ENCODE results near the gene GORAB. TPM values are rescaled to one million over a fixed set of nuclear protein-coding genes. Genes with fewer than 3 reads are reported as not detected.

GORAB gene
- polyA plus RNA-seq, 2 of the 4 experiments (the other 2 are of a cell fraction), result 7.5 to 15.1 TPM

DNA sequence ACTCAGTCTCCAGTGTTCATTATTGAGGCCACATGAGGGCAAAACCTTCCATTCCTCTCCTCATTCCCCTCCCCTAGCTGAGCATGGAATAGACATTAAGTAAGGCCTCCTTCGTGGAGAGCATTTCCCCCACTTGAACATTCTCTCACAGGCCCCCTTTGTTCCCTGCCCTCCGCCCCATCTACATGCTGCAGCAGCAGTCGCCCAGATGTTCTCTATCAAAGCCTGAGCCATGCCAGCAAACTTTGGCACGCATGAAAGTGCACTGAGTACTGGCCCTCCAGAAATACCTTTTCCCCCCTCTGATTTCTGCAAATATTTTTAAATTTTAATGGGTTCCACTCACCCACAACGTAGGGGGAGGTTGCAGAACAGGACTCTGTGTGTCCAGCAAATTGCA is 20.9 kb upstream of the GORAB start:
- TF ChIP-seq EP300 (IDR thresholded peaks at IDR 0.05) (no peak), SREBF2 (IDR thresholded peaks at IDR 0.05) (no peak)
- TF ChIP-seq, protein P1, sequence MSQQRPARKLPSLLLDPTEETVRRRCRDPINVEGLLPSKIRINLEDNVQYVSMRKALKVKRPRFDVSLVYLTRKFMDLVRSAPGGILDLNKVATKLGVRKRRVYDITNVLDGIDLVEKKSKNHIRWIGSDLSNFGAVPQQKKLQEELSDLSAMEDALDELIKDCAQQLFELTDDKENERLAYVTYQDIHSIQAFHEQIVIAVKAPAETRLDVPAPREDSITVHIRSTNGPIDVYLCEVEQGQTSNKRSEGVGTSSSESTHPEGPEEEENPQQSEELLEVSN (IDR thresholded peaks at IDR 0.05; ENCODE audit: borderline replicate concordance, low read depth), result no peak
- POLR2A ChIA-PET, result no interaction called here
- no peak overlapping the region for H3K4me2 ChIP-seq
- no peak for DNase-seq (ENCODE audit: low read depth in 1 of 2, low spot score in 1 of 2)
- no peaks in the 10 kb centered on the region for H3K4me1 ChIP-seq
- CTCF ChIA-PET, result no interaction called here
- H3K9me3 ChIP-seq, result no peaks in the 10 kb centered on the region
- WGBS (ENCODE audit: missing lambda C conversion rate), result 17% methylated on average over 5 of the region's 5 CpGs
- no peak overlapping the region for H3K4me3 ChIP-seq
- no peak overlapping the region for H3K27ac ChIP-seq
- no peak for FAIRE-seq
- no peak for ATAC-seq

DNA sequence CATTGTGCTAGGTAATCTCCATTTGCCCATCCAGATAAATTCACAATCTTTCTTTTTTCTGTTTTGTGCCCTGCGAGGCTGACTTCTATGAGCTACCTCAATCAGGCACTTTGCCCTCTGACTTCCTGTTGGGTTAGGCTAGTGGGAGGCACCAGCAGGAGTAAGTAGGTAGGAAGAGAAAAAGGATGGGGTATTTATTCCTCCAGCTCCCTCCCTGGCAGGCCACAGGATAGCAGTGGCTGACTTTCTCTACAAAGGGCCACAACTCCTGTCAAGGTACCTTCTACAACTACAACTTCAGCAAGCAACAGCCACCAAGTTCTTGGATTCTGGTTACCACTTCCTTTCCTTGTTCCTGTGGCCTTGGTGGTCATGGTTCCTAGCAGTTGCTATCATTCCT is 18.8 kb upstream of the GORAB start:
- FAIRE-seq, result no peak
- Histone ChIP-seq H3K4me1 (no peaks in the 10 kb centered on the region), H3K27ac (no peak overlapping the region), H3K4me2 (no peak overlapping the region), H3K4me3 (no peak overlapping the region), H3K9me3 (no peaks in the 10 kb centered on the region)
- POLR2A ChIA-PET, result no interaction called here
- peak in 1 of 2 experiments; percentile 50; a peak in 1 of 6 replicates for ATAC-seq
- CTCF ChIA-PET, result no interaction called here
- DNase-seq (ENCODE audit: low read depth in 1 of 2, low spot score in 1 of 2), result peak in 1 of 2 experiments; percentile 4
- TF ChIP-seq JUN (IDR thresholded peaks at IDR 0.05) (no peak), MYC (IDR thresholded peaks at IDR 0.05; ENCODE audit: borderline replicate concordance, low read length) (no peak), HOXA7 (CRISPR knock-in tag; IDR thresholded peaks at IDR 0.05) (no peak), CBX8 (IDR thresholded peaks at IDR 0.05) (no peak), EHMT2 (IDR thresholded peaks at IDR 0.05; ENCODE audit: low read depth) (no peak), HOXB13 (CRISPR knock-in tag; IDR thresholded peaks at IDR 0.05; ENCODE audit: low read depth) (no peak), PHF8 (IDR thresholded peaks at IDR 0.05; ENCODE audit: borderline replicate concordance, low read depth) (no peak), NFE2L2 (conservative IDR thresholded peaks at IDR 0.05; ENCODE audit: low read length) (no peak), MAFK (IDR thresholded peaks at IDR 0.05; ENCODE audit: partially characterized antibody) (no peak), ZFP36 (IDR thresholded peaks at IDR 0.05; ENCODE audit: borderline replicate concordance, partially characterized antibody) (no peak), RARB (CRISPR knock-in tag; IDR thresholded peaks at IDR 0.05) (no peak), HEYL (CRISPR knock-in tag; IDR thresholded peaks at IDR 0.05) (no peak), TP53 (CRISPR knock-in tag; IDR thresholded peaks at IDR 0.05) (no peak), HDAC2 (IDR thresholded peaks at IDR 0.05) (no peak)
- TF ChIP-seq, protein P2, sequence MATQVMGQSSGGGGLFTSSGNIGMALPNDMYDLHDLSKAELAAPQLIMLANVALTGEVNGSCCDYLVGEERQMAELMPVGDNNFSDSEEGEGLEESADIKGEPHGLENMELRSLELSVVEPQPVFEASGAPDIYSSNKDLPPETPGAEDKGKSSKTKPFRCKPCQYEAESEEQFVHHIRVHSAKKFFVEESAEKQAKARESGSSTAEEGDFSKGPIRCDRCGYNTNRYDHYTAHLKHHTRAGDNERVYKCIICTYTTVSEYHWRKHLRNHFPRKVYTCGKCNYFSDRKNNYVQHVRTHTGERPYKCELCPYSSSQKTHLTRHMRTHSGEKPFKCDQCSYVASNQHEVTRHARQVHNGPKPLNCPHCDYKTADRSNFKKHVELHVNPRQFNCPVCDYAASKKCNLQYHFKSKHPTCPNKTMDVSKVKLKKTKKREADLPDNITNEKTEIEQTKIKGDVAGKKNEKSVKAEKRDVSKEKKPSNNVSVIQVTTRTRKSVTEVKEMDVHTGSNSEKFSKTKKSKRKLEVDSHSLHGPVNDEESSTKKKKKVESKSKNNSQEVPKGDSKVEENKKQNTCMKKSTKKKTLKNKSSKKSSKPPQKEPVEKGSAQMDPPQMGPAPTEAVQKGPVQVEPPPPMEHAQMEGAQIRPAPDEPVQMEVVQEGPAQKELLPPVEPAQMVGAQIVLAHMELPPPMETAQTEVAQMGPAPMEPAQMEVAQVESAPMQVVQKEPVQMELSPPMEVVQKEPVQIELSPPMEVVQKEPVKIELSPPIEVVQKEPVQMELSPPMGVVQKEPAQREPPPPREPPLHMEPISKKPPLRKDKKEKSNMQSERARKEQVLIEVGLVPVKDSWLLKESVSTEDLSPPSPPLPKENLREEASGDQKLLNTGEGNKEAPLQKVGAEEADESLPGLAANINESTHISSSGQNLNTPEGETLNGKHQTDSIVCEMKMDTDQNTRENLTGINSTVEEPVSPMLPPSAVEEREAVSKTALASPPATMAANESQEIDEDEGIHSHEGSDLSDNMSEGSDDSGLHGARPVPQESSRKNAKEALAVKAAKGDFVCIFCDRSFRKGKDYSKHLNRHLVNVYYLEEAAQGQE (IDR thresholded peaks at IDR 0.05), result no peak
- TF ChIP-seq, protein P3, sequence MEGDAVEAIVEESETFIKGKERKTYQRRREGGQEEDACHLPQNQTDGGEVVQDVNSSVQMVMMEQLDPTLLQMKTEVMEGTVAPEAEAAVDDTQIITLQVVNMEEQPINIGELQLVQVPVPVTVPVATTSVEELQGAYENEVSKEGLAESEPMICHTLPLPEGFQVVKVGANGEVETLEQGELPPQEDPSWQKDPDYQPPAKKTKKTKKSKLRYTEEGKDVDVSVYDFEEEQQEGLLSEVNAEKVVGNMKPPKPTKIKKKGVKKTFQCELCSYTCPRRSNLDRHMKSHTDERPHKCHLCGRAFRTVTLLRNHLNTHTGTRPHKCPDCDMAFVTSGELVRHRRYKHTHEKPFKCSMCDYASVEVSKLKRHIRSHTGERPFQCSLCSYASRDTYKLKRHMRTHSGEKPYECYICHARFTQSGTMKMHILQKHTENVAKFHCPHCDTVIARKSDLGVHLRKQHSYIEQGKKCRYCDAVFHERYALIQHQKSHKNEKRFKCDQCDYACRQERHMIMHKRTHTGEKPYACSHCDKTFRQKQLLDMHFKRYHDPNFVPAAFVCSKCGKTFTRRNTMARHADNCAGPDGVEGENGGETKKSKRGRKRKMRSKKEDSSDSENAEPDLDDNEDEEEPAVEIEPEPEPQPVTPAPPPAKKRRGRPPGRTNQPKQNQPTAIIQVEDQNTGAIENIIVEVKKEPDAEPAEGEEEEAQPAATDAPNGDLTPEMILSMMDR (IDR thresholded peaks at IDR 0.05), result no peak
- 4% methylated on average over 1 of the region's 1 CpG for WGBS (ENCODE audit: missing lambda C conversion rate)
